Measurements from ENCODE around the gene SYVN1. TPM values are rescaled to one million over a fixed set of nuclear protein-coding genes. Genes with fewer than 3 reads are reported as not detected.

SYVN1 gene
- total and polyA plus RNA-seq, 8 donors = 37.2 to 74.5 (median 47.1) TPM

GRCh38 chr11:65128182-65129145 is 5.9 kb downstream of the SYVN1 start:
- no peak overlapping the region for H3K27ac ChIP-seq
- ATAC-seq = no peak
- H3K4me1 ChIP-seq = peaks cover 6 to 32% of the 10 kb centered on the region in 2 donors
- intact Hi-C loops (cut with DNase I) = no loop called here
- H3K36me3 ChIP-seq = peaks cover 0 to 88% of the 10 kb centered on the region in 2 donors
- H3K4me3 ChIP-seq = no peak overlapping the region
- DNase-seq = no peak
- TF ChIP-seq CTCF (IDR thresholded peaks at IDR 0.05) = no peak
- no peaks in the 10 kb centered on the region for H3K27me3 ChIP-seq
- H3K9me3 ChIP-seq = no peaks in the 10 kb centered on the region

- TF ChIP-seq CTCF (IDR thresholded peaks at IDR 0.05) = no peak
- DNase-seq = no peak
- Histone ChIP-seq H3K4me3 (no peak overlapping the region), H3K4me1 (peaks cover 2 to 32% of the 10 kb centered on the region in 2 donors), H3K27ac (no peak overlapping the region), H3K36me3 (peaks cover 0 to 84% of the 10 kb centered on the region in 2 donors), H3K9me3 (no peaks in the 10 kb centered on the region), H3K27me3 (no peaks in the 10 kb centered on the region)
- intact Hi-C loops (cut with DNase I) = no loop called here
- ATAC-seq = no peak
Observed at GRCh38 chr11:65127473-65128181, 6.7 kb downstream of the SYVN1 start.

GRCh38 chr11:65126624-65127274 is 7.6 kb downstream of the SYVN1 start:
- no peak overlapping the region for H3K27ac ChIP-seq
- DNase-seq = no peak
- peaks cover 0 to 26% of the 10 kb centered on the region in 2 donors for H3K4me1 ChIP-seq
- H3K27me3 ChIP-seq = no peaks in the 10 kb centered on the region
- no peaks in the 10 kb centered on the region for H3K9me3 ChIP-seq
- no peak for TF ChIP-seq CTCF (IDR thresholded peaks at IDR 0.05)
- no peak overlapping the region for H3K4me3 ChIP-seq
- no peak for ATAC-seq
- H3K36me3 ChIP-seq = peaks cover 0 to 75% of the 10 kb centered on the region in 2 donors
- intact Hi-C loops (cut with DNase I) = no loop called here

- intact Hi-C loops (cut with DNase I) = no loop called here
- ATAC-seq = no peak
- Histone ChIP-seq H3K27ac (no peak overlapping the region), H3K4me3 (no peak overlapping the region), H3K4me1 (peaks cover 6 to 37% of the 10 kb centered on the region in 2 donors), H3K27me3 (no peaks in the 10 kb centered on the region), H3K9me3 (no peaks in the 10 kb centered on the region), H3K36me3 (peaks cover 0 to 71% of the 10 kb centered on the region in 2 donors)
- DNase-seq = no peak
- TF ChIP-seq CTCF (IDR thresholded peaks at IDR 0.05) = no peak
Observed at GRCh38 chr11:65125197-65126056, 8.9 kb downstream of the SYVN1 start.
